Loucy (cell line): ENCODE results near the gene FGF14.

Experiments
- EZH2phosphoT487 ChIP-seq: fragments of 200-600 bp; IDR thresholded peaks from 2 replicates; pipeline ENCODE4 v1.6.1; 2018; ENCODE audit warnings: antibody characterized with exemption, mild to moderate bottlenecking, moderate library complexity, borderline replicate concordance
- TF ChIP-seq, protein P1 (sequence below): fragments of 200-600 bp; sonication (generic); conservative IDR thresholded peaks from 2 replicates; pipeline ENCODE4 v1.5.1; 2014; ENCODE audit warnings: mild to moderate bottlenecking, antibody characterized with exemption, low read length

DNA sequence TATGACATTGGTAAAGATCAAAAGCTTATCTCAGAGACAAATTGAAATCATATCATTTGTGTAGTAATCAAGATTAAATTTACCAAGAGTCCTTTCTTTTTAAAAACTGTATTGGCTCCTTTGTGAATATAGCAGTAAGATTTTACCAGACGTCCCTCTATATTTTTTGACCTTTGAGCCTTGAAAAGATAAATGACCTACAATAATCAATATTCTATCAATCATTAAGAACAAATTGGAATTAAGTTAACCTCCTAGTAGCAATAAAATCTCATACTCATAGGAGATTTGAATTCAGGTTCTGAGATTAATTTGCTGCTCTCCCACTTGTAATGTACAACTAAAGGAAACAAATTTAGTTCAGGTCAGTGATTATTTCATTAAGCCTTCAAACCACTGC is 78.3 kb downstream of the FGF14 start:
- TF ChIP-seq, protein P1, sequence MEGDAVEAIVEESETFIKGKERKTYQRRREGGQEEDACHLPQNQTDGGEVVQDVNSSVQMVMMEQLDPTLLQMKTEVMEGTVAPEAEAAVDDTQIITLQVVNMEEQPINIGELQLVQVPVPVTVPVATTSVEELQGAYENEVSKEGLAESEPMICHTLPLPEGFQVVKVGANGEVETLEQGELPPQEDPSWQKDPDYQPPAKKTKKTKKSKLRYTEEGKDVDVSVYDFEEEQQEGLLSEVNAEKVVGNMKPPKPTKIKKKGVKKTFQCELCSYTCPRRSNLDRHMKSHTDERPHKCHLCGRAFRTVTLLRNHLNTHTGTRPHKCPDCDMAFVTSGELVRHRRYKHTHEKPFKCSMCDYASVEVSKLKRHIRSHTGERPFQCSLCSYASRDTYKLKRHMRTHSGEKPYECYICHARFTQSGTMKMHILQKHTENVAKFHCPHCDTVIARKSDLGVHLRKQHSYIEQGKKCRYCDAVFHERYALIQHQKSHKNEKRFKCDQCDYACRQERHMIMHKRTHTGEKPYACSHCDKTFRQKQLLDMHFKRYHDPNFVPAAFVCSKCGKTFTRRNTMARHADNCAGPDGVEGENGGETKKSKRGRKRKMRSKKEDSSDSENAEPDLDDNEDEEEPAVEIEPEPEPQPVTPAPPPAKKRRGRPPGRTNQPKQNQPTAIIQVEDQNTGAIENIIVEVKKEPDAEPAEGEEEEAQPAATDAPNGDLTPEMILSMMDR, result no peak
- TF ChIP-seq EZH2phosphoT487, result no peak
